Stimulated activated CD8-positive, alpha-beta memory T cell treated with anti-CD3 and anti-CD28 coated beads, Interleukin-4, amount 100 ng/mL, for 48 hours (primary cell): ENCODE measurements around the gene ANKRD39.

Source experiments
- DNase-seq: peaks from one replicate; pipeline ENCODE4 v3.0.0-alpha.2; 2020

Gene ANKRD39

DNA sequence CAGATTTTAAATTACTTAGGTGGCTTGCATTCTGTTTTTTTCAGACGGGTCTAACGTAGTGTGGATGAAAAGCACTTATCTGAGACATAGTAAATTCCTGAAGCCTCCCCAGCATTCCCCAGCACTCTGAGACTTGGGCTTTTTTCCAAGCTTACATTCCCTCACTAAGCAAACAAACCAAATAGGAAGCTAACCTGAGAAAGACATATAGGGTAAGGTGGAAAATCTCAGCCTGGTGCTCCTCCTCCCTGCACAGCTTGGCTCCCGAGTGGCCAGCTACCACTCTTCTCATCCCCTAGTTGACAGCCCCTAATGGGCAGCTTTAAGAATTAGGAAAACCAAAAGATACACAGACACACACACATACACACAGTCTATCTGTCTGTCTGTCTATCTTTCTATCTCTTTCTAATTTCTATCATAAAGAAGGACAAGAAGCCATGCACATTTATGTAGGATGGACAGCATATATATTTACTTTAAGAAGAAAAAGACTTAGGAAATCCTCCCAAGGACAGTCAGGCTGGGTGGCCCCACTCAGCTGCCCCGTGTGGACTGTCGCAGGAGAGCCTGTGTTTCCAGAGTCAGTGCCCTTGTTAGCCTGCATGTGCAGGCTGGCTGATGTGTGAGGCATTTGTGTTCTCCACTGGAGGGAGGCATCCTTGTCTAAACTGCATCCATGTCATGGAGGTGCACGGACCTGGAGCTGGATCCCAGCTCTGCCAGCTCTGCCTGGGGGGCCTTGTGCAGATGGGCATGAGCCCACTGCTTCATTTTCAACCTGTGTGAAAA lies 33.5 kb downstream of the ANKRD39 start:
- DNase-seq = no peak

DNA sequence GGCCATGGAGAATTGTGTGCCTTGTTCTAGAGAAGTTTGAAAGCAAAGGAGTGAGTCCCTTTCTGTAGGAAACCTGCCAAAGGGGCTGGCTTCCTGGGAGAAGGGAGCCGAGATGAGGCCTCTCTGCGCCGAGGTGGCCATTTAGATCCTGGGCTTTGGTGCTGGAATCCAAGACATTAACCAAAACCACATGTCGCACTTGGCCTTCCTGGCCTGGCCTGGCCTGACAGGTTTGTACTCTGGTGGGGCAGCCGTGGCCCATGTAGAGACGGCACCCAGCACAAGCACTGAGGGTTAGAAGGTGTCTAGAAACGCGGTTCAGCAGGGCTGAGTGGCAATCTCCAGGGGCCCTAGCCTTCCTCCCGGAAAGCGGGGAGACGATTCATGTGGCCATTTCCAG lies 34.6 kb downstream of the ANKRD39 start:
- no peak for DNase-seq

DNA sequence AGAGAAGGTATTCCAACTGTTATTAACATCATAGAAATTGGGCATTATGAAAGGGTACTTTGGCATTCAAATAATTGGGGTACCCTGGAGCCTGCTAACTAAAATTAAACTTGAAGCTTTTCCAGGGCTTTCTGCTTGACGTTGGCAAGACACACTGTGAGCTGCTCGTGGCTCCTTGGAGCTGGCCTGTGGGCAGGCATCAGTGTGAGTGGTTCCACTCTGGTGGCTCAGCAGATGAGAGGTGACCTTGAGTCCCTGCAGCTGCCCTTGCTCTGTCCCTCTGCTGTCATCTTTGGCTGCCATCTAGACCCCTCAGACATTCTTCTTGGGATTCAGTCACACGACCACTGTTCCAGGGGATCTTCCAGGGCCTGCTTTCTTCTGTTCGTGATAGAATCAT lies 35.0 kb downstream of the ANKRD39 start:
- no peak for DNase-seq

DNA sequence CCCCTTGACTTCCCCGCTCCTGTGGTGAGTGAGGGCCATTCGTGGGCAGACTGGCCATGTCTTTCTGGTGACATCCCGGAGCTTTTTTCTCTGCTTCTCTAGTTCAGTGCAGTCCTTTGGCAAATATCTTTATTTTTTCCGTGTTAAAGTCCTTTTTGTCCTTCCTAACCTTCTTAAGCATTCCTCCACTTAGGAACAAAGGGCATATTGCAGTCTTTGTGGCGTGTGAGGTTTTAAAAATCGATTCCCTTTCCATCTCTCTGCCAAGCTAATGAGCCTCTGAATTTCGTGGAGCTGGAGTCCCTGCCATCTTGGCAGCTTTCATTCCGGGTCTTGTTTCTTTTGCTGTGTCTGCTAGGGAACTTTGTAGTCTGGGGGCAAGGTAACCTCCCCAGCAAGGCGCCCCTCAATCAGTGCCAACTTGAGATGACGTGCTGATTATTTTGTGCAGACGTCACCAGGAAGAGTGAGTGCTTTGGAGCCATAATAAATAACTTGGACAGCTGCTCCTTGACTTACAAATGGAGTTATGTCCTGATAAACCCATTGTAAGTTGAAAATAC lies 36.6 kb downstream of the ANKRD39 start:
- no peak for DNase-seq

DNA sequence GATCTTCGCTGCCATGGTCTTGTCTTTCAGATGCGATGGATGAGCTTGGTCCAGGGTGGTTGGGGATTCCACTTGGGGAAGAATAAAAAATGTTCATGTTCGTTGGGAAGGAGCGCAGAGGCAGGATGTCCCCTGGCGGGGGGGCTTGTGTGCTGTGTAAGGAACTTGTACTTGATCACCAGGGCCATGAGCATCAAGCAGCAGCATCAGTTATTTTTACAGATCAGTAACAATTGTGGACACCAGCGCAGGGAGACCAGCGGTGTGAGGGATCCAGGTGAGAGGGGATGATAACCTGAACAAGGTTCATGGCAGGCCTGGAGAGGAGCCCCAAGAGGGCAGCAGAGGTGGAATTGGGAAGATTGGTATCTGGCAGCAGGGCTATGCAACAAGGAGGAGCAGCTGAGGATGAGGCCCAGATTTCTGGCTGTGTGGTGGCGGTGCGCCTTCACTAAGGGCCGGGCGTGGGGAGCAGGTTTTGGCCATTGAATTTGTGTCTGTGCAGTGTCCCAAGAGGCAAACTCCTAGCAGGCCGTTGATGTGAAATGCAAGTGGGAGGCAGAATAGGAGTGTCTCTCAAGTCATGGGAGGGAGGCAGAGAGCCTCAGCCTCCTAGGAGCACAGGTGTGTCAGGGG lies 37.8 kb downstream of the ANKRD39 start:
- DNase-seq = no peak

DNA sequence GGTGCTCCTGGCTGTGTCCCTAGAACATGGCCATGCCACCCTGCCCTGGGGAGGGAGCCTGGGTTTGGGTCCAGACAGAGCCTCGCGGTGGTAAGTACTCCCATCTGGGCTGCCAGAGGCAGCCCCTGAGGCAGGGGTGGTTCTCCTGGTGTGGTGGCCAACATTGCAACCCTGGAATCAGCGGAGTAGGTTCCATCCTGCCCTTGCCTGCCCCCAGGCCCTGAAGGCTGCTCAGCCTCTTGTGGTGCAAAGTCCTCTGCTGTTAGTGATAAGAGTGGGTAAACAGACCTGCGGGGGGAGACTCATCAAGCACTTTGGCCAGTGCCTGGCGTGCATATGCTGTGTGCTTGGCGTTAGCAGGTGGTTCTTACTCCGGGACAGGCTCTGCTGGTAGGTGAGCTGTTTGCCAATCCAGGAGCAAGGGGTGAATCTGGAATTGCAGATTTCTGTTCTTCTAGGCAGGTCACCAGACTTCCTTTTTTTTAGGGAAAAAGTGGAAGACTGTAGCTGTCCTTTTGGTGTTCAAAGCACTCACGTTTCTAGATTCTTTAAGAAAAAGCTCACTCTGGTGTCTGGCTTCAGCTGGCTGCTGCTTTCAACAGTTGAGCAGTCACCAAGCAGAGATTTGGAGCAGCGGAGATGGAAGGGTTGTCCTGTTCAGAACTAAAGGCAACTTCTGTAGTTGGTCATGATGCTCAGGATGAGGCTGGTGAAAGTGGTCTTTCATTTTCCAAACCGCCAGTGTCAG lies 38.5 kb downstream of the ANKRD39 start:
- no peak for DNase-seq

DNA sequence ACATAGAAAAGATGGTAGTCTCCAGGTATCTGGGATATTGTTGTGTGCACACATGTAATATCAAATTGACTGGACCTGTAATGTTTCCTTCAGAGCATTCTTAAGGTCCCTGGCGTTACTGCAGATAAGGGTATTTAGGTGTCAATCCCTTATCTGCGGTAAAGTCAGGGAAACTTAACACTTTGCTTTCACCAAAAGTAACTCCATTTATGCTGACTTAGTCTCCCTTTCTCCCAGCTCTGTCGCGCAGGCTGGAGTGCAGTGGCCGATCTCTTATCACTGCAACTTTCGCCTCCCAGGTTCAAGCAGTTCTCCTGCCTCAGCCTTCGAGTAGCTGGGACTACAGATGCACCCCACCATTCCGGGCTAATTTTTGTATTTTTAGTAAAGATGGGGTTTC lies 39.9 kb downstream of the ANKRD39 start:
- no peak for DNase-seq

DNA sequence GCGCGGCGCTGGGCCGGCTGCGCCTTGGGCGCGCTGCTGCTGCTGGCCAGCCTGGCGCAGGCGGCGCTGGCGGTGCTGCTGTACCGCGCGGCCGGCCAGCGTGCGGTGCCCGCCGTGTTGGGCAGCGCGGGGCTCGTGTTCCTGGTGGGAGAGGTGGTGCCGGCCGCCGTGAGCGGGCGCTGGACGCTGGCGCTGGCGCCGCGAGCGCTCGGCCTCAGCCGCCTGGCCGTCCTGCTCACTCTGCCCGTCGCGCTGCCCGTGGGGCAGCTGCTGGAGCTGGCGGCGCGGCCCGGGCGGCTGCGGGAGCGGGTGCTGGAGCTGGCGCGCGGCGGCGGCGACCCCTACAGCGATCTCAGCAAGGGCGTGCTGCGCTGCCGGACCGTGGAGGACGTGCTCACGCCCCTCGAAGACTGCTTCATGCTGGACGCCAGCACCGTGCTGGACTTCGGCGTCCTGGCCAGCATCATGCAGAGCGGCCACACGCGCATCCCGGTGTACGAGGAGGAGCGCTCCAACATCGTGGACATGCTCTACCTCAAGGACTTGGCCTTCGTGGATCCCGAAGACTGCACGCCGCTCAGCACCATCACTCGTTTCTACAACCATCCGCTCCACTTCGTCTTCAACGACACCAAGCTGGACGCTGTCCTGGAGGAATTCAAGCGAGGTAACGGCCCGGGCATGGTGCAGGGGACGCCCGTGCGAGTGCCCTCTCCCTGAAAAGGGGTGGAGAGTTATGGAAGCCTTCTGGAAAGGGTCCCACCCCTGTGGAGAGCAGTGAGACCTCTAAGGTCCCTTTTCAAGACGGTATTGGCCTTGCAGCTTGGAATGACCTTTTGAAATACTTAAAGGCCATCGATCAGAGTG lies 40.7 kb downstream of the ANKRD39 start:
- DNase-seq = peak; percentile 36

DNA sequence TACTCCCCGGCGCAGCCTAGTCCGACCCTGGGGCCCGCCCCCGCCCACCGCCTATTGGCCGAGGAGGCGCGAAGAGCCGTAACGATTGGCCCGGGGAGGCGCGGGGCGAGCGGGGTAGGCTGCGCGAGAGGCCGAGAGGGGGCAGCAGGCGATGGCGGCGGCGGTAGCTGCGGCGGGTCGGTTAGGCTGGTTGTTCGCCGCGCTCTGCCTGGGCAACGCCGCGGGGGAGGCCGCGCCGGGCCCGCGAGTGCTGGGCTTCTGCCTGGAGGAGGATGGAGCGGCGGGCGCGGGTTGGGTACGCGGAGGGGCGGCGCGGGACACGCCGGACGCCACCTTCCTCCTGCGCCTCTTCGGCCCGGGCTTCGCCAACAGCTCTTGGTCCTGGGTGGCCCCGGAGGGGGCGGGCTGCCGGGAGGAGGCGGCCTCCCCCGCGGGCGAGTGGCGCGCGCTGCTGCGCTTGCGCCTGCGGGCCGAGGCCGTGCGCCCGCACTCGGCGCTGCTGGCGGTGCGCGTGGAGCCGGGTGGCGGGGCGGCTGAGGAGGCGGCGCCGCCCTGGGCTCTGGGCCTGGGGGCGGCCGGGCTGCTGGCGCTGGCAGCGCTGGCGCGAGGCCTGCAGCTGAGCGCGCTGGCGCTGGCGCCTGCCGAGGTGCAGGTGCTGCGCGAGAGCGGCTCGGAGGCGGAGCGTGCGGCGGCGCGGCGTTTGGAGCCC lies 41.5 kb downstream of the ANKRD39 start, which contains the start of gene CNNM3:
CNNM3 (plus strand) TSS at position 142 of the 709 bp plus-strand sequence; CDS start at position 152, 10 bp downstream.
- DNase-seq = peak; percentile 97

DNA sequence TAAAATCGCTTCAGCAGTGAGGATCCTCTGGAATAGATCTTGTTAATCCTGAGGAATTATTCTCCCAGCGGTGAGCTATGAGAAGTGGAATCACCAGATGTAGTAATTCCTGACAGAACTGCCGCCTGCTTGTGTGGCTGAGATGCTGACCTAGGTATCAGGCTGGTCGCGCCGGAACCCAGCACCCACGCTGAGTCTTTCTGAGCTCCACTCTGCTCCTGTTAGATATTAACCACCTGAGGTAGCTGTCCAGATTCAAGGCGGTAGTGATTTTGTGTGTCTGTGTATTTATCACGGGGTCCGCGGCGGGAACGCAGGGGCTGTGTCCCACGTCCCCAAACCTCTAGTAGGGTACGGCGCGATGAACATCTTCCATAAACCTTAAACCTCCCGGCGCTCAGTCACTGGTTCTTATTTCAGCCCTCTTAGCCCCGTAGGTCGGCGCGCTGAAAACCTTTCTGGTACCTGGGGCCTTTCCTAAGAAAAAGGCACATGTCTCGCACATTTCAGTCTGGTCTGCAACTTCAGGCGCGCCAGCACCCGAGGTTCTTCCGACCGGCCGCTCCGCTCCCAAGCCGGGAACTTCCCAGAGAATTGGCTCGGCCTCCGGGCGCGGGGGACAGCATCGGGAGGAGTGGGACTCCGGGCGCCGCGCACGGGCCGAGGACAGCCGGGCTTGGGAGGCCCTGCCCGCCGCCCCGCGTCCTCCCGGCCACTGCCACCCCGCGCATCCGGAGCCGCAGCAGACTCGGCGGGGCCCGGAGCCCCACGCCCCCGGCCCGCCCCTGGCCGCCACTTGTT lies 42.3 kb downstream of the ANKRD39 start:
- DNase-seq = peak; percentile 52

DNA sequence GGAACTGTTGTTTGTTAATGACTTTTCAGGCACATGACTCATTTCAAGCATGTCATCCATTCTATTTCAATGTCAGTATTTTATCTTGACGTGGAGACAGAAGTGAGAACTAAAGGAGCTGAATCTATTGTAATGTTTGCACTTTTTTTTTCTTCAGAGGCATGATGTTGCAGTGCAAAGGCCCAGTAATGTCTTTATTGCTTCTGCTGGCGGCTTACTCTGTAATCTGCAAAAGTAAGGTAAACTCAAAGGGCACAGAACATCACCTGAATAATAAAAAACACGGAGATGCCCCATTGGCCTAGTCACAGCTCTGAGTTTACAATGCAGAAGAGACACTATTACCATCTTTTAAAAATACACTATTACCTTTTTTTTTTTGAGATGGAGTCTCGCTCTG lies 44.2 kb downstream of the ANKRD39 start:
- no peak for DNase-seq

DNA sequence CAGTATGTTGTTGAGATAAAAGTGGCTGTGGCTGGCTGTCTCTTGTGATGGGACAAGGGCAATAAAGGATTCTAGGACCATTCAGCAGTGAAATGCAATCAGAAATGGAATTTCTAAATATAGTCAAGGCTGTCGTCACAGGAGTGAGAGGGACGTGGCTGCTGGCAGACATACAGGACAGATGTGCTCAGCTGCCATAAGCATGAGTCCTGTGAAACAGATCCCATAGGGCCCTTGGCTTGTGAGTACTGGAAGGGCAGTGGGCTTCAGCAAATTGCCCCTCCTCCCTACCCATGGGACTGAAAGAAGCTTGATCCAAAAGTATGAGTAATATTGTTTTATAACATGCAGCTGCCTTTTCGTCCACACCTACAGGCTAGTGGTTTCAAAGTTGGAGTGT lies 45.9 kb downstream of the ANKRD39 start:
- DNase-seq = no peak

DNA sequence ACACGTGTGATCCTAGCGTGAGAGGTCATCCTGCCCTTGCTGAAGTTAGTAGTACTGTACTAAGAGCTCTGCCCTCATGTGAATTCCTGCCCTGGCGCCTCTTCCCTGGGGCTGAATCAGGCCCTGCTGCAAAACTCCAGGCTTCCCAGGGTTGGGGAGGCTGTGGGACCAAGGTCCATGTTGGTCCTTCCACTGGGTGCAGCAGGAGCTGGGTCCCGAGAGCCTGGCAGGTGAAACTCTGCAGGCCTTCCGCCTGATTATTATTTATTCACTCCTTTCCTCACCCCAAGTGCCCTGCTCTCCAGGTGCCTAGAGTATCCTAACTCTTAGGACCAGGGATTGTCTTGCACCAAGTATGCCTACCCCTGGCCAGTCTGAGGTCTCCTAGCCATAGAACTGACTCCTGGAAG lies 47.0 kb downstream of the ANKRD39 start:
- no peak for DNase-seq

DNA sequence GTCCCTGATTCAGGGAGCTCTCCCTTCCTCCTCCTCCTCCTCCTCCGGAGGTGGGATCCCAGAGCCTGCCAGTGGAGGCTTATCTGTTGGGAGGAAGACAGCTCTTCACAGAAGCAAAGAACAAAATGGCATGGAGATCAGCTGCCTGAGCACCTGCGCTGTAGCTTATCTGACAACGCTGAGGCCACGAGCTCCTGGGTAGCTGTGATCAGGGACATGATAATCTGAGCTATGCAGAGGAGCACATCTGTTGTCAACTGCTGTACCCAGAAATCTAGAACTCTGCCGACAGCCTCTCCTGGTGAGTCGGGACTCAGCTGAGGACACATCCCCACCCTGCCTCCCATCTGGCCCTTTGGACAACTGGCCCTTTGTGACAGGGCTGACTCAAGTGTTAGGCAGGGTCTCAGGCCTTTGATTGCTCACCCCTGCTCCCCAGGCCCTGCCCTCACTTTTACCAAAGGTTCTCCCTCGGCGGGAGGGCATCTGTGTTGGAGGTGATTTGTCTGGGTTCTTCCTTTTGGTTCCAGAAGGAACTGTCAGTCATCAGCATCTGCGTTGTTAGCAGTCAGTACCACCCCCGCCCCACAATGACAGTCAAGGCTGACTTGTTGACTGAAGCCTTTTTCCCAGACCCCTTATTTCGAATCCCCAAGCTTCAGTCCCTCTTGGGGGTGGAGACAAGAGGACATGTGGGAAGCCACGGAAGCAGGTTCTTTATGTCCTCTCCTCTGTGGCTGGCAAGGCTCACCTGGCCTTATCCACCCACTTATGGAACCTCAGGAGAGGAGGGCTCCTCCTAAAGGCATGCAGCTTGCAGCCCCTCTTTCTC lies 47.6 kb downstream of the ANKRD39 start:
- no peak for DNase-seq

DNA sequence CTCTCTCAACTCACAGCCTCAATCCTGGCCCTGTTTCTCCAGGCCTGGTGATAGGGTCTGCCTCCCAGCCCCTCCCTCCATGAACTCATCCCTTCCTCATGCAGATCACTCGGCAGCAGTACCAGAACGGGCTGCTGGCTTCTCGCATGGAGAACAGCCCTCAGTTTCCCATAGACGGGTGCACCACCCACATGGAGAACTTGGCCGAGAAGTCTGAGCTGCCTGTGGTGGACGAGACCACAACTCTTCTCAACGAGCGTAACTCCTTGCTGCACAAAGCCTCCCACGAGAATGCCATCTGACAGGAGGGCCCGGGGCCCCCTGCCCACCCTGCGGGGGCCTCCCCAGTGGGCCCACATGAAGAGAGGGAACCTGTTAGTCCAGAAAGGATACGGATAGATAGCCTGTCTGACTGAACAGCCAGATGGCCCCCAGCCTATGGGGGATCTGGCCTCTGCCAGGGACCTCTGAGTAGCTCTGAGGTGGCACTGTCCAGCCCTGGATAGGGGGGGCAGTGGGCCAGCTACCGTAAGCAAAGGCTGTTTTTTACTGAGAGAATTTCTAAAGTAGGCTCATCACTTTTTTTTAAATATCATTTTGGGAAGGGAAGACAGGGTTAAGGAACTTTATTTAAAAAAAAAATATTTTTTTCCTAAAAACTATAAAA lies 48.5 kb downstream of the ANKRD39 start:
- DNase-seq = no peak

DNA sequence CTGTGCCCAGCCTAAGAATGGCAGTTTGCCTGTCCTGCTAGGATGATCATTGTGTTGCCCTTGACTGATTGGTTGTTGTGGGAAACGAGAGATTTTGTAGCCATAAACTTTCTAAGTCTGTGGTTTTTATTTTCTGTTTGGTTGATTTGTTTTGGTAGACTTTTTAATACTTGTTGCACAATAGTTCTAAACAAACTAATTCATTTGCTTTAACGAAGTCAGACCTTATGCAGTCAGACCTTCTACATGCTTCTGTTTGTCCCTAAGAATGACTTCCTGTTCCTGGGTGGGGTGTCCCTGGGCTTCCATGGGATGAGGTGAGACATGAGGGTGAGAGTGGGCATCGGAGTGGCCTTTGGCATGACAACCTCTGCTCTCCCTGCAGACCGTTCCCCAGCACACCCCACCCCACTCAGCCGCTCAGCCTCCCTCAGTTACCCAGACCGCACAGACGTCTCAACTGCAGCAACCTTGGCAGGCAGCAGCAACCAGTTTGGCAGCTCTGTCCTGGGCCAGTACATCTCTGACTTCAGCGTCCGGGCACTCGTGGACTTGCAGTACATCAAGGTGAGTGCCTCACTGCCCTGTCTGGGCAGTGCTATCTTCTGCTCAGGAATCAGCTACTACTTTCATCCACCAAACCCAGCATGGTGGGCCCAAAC lies 49.5 kb downstream of the ANKRD39 start:
- DNase-seq = no peak

DNA sequence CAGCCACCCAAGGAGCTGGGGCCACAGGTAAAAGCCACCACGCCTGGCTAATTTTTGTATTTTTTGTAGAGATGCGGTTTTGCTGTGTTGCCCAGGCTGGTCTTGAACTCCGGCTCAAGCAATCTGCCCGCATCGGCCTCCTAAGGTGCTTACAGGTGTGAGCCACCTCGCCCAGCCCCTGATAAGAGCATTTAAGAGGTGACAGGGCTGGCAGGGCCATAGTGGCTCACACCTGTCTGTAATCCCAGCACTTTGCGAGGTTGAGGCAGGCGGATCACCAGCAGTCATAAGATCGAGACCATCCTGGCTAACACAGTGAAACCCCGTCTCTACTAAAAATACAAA lies 50.7 kb downstream of the ANKRD39 start:
- DNase-seq = no peak

DNA sequence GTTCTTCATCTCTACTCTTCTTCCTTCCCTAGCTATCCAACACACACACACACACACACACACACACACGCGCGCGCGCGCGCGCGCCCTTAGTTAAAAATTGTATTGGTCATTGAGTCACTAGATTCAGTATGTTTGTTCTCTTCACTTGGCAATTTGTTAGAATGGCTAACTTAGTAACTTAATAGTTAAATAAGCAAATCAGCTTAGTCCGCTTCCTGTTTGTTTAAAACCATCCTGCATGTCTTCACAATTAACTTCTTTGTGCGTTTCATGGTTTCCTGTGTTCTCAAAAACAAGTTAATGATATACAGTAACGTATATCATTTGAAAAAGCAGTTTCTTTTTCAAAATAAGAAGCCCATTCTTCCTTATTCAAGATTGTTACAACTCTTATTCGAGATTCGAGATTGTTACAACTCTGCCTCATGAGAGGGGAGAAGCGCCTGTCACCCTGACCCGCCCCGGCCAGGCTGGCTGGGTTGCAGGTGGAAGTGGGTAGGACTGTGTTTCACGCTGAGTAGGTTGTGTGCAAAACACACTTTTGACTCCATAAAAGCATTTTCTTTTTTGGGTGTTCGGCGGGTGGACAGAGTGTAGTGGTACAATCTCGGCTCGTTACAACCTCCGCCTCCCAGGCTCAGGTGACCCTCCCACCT lies 51.2 kb downstream of the ANKRD39 start:
- DNase-seq = no peak
